ENCODE results near the gene BAHD1.

BAHD1 gene
- long read RNA-seq, partial matches to known transcripts = 0 of 4 reads
- long read RNA-seq, other reads (novel, unspliced or antisense) = 4 of 4 reads

- TF ChIP-seq GABPA (IDR thresholded peaks at IDR 0.05; ENCODE audit: low read depth) (no peak), SPI1 (IDR thresholded peaks at IDR 0.05; ENCODE audit: borderline replicate concordance, low read depth) (no peak), CTCF (IDR thresholded peaks at IDR 0.05; ENCODE audit: insufficient read depth, low read length) (no peak), REST (IDR thresholded peaks at IDR 0.05; ENCODE audit: insufficient replicate concordance, low read depth) (no peak), POLR2AphosphoS5 (IDR thresholded peaks at IDR 0.05; ENCODE audit: low read depth) (no peak)
- peak within 1 kb of the TSS; percentile 15; the same call in 1 of the 2 replicates for H3K27ac ChIP-seq (replicated peaks)
- peaks cover 18% of the 10 kb centered on the region for H3K27me3 ChIP-seq (ENCODE audit: insufficient read depth, poor library complexity, severe bottlenecking)
- H3K4me3 ChIP-seq (replicated peaks; ENCODE audit: insufficient read depth, low read length) = peak within 1 kb of the TSS; percentile 57
- peak; percentile 93 to 98 for DNase-seq (ENCODE audit: low read depth in 1 of 2, low spot score in 1 of 2)
Observed at GRCh38 chr15:40440743-40441564, at the start of gene BAHD1. Gene BAHD1 (plus strand): TSS chr15:40440953. CDS start chr15:40458465, 17,512 bp downstream.

GRCh38 chr15:40392986-40393948 is 47.5 kb upstream of the BAHD1 start:
- TF ChIP-seq POLR2AphosphoS5 (IDR thresholded peaks at IDR 0.05; ENCODE audit: low read depth) (no peak), REST (IDR thresholded peaks at IDR 0.05; ENCODE audit: insufficient replicate concordance, low read depth) (no peak), CTCF (IDR thresholded peaks at IDR 0.05; ENCODE audit: insufficient read depth, low read length) (no peak), SPI1 (IDR thresholded peaks at IDR 0.05; ENCODE audit: borderline replicate concordance, low read depth) (no peak), GABPA (IDR thresholded peaks at IDR 0.05; ENCODE audit: low read depth) (no peak)

GRCh38 chr15:40397688-40398412 is 42.9 kb upstream of the BAHD1 start:
- Histone ChIP-seq H3K4me3 (replicated peaks; ENCODE audit: insufficient read depth, low read length) (no peak overlapping the region), H3K27me3 (ENCODE audit: insufficient read depth, poor library complexity, severe bottlenecking) (no peaks in the 10 kb centered on the region), H3K27ac (replicated peaks) (peak overlapping the region; percentile 82)
- TF ChIP-seq CTCF (IDR thresholded peaks at IDR 0.05; ENCODE audit: insufficient read depth, low read length) = no peak
- no peak for TF ChIP-seq SPI1 (IDR thresholded peaks at IDR 0.05; ENCODE audit: borderline replicate concordance, low read depth)
- TF ChIP-seq POLR2AphosphoS5 (IDR thresholded peaks at IDR 0.05; ENCODE audit: low read depth) = no peak
- no peak for TF ChIP-seq GABPA (IDR thresholded peaks at IDR 0.05; ENCODE audit: low read depth)
- no peak for TF ChIP-seq REST (IDR thresholded peaks at IDR 0.05; ENCODE audit: insufficient replicate concordance, low read depth)
- no peak for DNase-seq (ENCODE audit: low read depth in 1 of 2, low spot score in 1 of 2)

More at GRCh38 chr15:40392986-40393948, 47.5 kb upstream of the BAHD1 start:
- no peak overlapping the region for H3K4me3 ChIP-seq (replicated peaks; ENCODE audit: insufficient read depth, low read length)
- no peak overlapping the region for H3K27ac ChIP-seq (replicated peaks)
- no peaks in the 10 kb centered on the region for H3K27me3 ChIP-seq (ENCODE audit: insufficient read depth, poor library complexity, severe bottlenecking)
- no peak for DNase-seq (ENCODE audit: low read depth in 1 of 2, low spot score in 1 of 2)
